22Rv1 (cell line): ENCODE measurements around the gene MLYCD.

Source experiments
- H3K27ac ChIP-seq: fragments of 450-650 bp; 2 replicates; pipeline ENCODE4 v1.5.1; 2017
- CTCF ChIP-seq: fragments of 450-650 bp; IDR thresholded peaks from 2 replicates; pipeline ENCODE4 v1.5.1; 2017; ENCODE audit warnings: mild to moderate bottlenecking
- ZFX ChIP-seq: fragments of 450-650 bp; IDR thresholded peaks from 2 replicates; pipeline ENCODE4 v1.6.1; 2017; ENCODE audit warnings: antibody characterized with exemption, borderline replicate concordance

The MLYCD gene

GRCh38 chr16:83898463-83899271 is at the start of gene MLYCD:
Gene MLYCD, plus strand, starts transcription at chr16:83899115. Its CDS starts 30 bp downstream, at chr16:83899145.
- TF ChIP-seq ZFX (no peak), CTCF (no peak)
- peak within 1 kb of the TSS; percentile 71 for H3K27ac ChIP-seq

- no peak for TF ChIP-seq ZFX
- TF ChIP-seq CTCF = no peak
- no peak overlapping the region for H3K27ac ChIP-seq
Measured at GRCh38 chr16:83849421-83849820, 49.5 kb upstream of the MLYCD start.

- H3K27ac ChIP-seq = no peak overlapping the region
- TF ChIP-seq ZFX = no peak
- no peak for TF ChIP-seq CTCF
Measured at GRCh38 chr16:83850947-83851346, 48.0 kb upstream of the MLYCD start.

GRCh38 chr16:83851473-83851872 is 47.4 kb upstream of the MLYCD start:
- no peak overlapping the region for H3K27ac ChIP-seq
- TF ChIP-seq ZFX (no peak), CTCF (no peak)

- TF ChIP-seq CTCF (no peak), ZFX (no peak)
Measured at GRCh38 chr16:83852774-83853173, 46.1 kb upstream of the MLYCD start.

GRCh38 chr16:83853834-83854233 is 45.1 kb upstream of the MLYCD start:
- no peak overlapping the region for H3K27ac ChIP-seq
- TF ChIP-seq ZFX = no peak
- TF ChIP-seq CTCF = no peak

More at GRCh38 chr16:83852774-83853173, 46.1 kb upstream of the MLYCD start:
- no peak overlapping the region for H3K27ac ChIP-seq

GRCh38 chr16:83854420-83854819 is 44.5 kb upstream of the MLYCD start:
- no peak overlapping the region for H3K27ac ChIP-seq
- TF ChIP-seq ZFX (no peak), CTCF (no peak)
